Lower leg skin (tissue), 4 donors: ENCODE measurements around the gene COL3A1. TPM values are rescaled to one million over a fixed set of nuclear protein-coding genes. Genes with fewer than 3 reads are reported as not detected.

ENCODE experiments used
- DNase-seq, 2 donors: peaks; one replicate each; pipeline ENCODE4 v3.0.0-alpha.2; 2019; ENCODE audit warnings: low spot score in 2 of 2
- H3K4me3 ChIP-seq: fragments of 200-600 bp; sonication (generic); 2 replicates; pipeline ENCODE4 v1.5.1; 2017; ENCODE audit warnings: mild to moderate bottlenecking, low read depth; ENCODE audit not compliant: poor library complexity, severe bottlenecking
- CTCF ChIP-seq, 3 donors: fragments of 450-650 bp; IDR thresholded peaks; one replicate each; pipeline ENCODE4 v1.5.1; 2016; ENCODE audit warnings: antibody characterized with exemption in 3 of 3, mild to moderate bottlenecking in 3 of 3, moderate library complexity in 2 of 3
- POLR2A ChIP-seq, 2 donors: fragments of 450-650 bp; IDR thresholded peaks; one replicate each; pipeline ENCODE4 v1.6.1; 2016 to 2017; ENCODE audit warnings: antibody characterized with exemption in 2 of 2, mild to moderate bottlenecking in 1 of 2, moderate library complexity in 1 of 2
- WGBS, 2 donors: methylation state at CpG; one replicate each; pipeline ENCODE4 v1.1.5; 2018; 5-methylcytosine and 5-hydroxymethylcytosine counted together
- intact Hi-C: fragments of 100-400 bp; cut with DNase I; formaldehyde crosslinking; loops from one replicate; pipeline ENCODE4 v1.15.0; 2023; ENCODE audit warnings: low total_unique reads
- microRNA counts, 2 donors: library from miRNA; unstranded; fragments of <30 nt; microRNA quantifications; one replicate each; lab custom pipeline; 2016
- microRNA-seq, 2 donors: library from miRNA; unstranded; fragments of <30 nt; microRNA quantifications; one replicate each; pipeline ENCODE4, GENCODE V29; 2016; ENCODE audit warnings: borderline replicate concordance in 2 of 2, borderline number of aligned reads in 1 of 2
- total RNA-seq, 4 donors: library from RNA; depleted of rRNA; stranded (reverse); fragments of >200 nt; gene quantifications; one replicate each; pipeline ENCODE4 v1.1.0, GENCODE V29; 2016

Gene COL3A1
- total RNA-seq, 4 donors from 2014 or later: 16.7 to 142 (median 24.9) TPM

- 69 to 73% methylated on average over 4 of the region's 4 CpGs for WGBS, 2 donors
Observed at GRCh38 chr2:189056200-189057106, 82.3 kb downstream of the COL3A1 start.

GRCh38 chr2:189057316-189057715 is 83.1 kb downstream of the COL3A1 start:
- no peak for DNase-seq
- WGBS, 2 donors: 88 to 89% methylated on average over 2 of the region's 2 CpGs
- no peak for TF ChIP-seq POLR2A (IDR thresholded peaks at IDR 0.05)
- no peak for TF ChIP-seq CTCF (IDR thresholded peaks at IDR 0.05)
- no peak overlapping the region for H3K4me3 ChIP-seq
- intact Hi-C loops: no loop called here

More at GRCh38 chr2:189056200-189057106, 82.3 kb downstream of the COL3A1 start:
- no peak overlapping the region for H3K4me3 ChIP-seq
- intact Hi-C loops: no loop called here
- no peak for DNase-seq
- no peak for TF ChIP-seq CTCF (IDR thresholded peaks at IDR 0.05)
- TF ChIP-seq POLR2A (IDR thresholded peaks at IDR 0.05): no peak

- intact Hi-C loops: no loop called here
- WGBS, 2 donors: 55 to 60% methylated on average over 1 of the region's 1 CpG
- DNase-seq: no peak
Observed at GRCh38 chr2:189060096-189060642, 86.0 kb downstream of the COL3A1 start.

More at GRCh38 chr2:189060096-189060642, 86.0 kb downstream of the COL3A1 start:
- TF ChIP-seq POLR2A (IDR thresholded peaks at IDR 0.05) (no peak), CTCF (IDR thresholded peaks at IDR 0.05) (no peak)
- H3K4me3 ChIP-seq: no peak overlapping the region

MicroRNA genes within 50 kb of the gene (microRNA counts, 767-probe panel; counts per million panel counts)
- 0 to 358 counts per million in 2 donors for microRNA hsa-miR-1245a (lab: Ali Mortazavi, UCI)
- 0 to 358 counts per million in 2 donors for microRNA hsa-miR-1245b-3p (lab: Ali Mortazavi, UCI)
- 0 to 358 counts per million in 2 donors for microRNA hsa-miR-1245b-5p (lab: Ali Mortazavi, UCI)

Small RNAs within 50 kb of the gene (microRNA-seq; reads per million reads assigned to microRNA genes)
- gene MIR1245A (0 reads per million in 2 donors), gene MIR1245B (0 reads per million in 2 donors), gene MIR3606 (0 to 2.0 reads per million in 2 donors)

Other genes starting within 250 kb of the COL3A1 start
- 10 to 100 TPM in 3 of 4 donors, 1 to 10 TPM in 1; 7.7 to 29.5 (median 16.9) TPM for gene COL5A2, start 205.4 kb downstream of the COL3A1 start, total RNA-seq